ENCODE results near the gene STAMBP. TPM values are rescaled to one million over a fixed set of nuclear protein-coding genes. Genes with fewer than 3 reads are reported as not detected.

The STAMBP gene
- total RNA-seq, 1 donor from 2014 or later, result 39.1 TPM

GRCh38 chr2:73891276-73891901 is 62.6 kb downstream of the STAMBP start:
- peak overlapping the region; percentile 93 for H3K27ac Mint-ChIP-seq (ENCODE audit: unreplicated experiment)
- TF ChIP-seq, protein P1, sequence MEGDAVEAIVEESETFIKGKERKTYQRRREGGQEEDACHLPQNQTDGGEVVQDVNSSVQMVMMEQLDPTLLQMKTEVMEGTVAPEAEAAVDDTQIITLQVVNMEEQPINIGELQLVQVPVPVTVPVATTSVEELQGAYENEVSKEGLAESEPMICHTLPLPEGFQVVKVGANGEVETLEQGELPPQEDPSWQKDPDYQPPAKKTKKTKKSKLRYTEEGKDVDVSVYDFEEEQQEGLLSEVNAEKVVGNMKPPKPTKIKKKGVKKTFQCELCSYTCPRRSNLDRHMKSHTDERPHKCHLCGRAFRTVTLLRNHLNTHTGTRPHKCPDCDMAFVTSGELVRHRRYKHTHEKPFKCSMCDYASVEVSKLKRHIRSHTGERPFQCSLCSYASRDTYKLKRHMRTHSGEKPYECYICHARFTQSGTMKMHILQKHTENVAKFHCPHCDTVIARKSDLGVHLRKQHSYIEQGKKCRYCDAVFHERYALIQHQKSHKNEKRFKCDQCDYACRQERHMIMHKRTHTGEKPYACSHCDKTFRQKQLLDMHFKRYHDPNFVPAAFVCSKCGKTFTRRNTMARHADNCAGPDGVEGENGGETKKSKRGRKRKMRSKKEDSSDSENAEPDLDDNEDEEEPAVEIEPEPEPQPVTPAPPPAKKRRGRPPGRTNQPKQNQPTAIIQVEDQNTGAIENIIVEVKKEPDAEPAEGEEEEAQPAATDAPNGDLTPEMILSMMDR (IDR thresholded peaks at IDR 0.05), result no peak
- no peak for DNase-seq (ENCODE audit: extremely low spot score, unreplicated experiment)
- no peaks in the 10 kb centered on the region for H3K36me3 Mint-ChIP-seq (ENCODE audit: unreplicated experiment)
- no peaks in the 10 kb centered on the region for H3K27me3 Mint-ChIP-seq (ENCODE audit: unreplicated experiment)
- no peaks in the 10 kb centered on the region for H3K9me3 Mint-ChIP-seq (ENCODE audit: unreplicated experiment)
- H3K4me3 Mint-ChIP-seq (ENCODE audit: unreplicated experiment), result no peak overlapping the region
- H3K4me1 Mint-ChIP-seq (ENCODE audit: unreplicated experiment), result peaks cover 66% of the 10 kb centered on the region

GRCh38 chr2:73892631-73893329 is 64.0 kb downstream of the STAMBP start, which contains the start of gene ACTG2:
ACTG2 (plus strand) TSS chr2:73893008; CDS start chr2:73901312, 8,304 bp downstream.
- TF ChIP-seq, protein P1 (IDR thresholded peaks at IDR 0.05), result no peak
- peak within 1 kb of the TSS; percentile 76 for H3K4me3 Mint-ChIP-seq (ENCODE audit: unreplicated experiment)
- H3K4me1 Mint-ChIP-seq (ENCODE audit: unreplicated experiment), result peaks cover 73% of the 10 kb centered on the region
- H3K36me3 Mint-ChIP-seq (ENCODE audit: unreplicated experiment), result peaks cover 4% of the 10 kb centered on the region
- DNase-seq (ENCODE audit: extremely low spot score, unreplicated experiment), result peak; percentile 84
- H3K27ac Mint-ChIP-seq (ENCODE audit: unreplicated experiment), result peak within 1 kb of the TSS; percentile 93
- H3K9me3 Mint-ChIP-seq (ENCODE audit: unreplicated experiment), result no peaks in the 10 kb centered on the region
- H3K27me3 Mint-ChIP-seq (ENCODE audit: unreplicated experiment), result no peaks in the 10 kb centered on the region

DNA sequence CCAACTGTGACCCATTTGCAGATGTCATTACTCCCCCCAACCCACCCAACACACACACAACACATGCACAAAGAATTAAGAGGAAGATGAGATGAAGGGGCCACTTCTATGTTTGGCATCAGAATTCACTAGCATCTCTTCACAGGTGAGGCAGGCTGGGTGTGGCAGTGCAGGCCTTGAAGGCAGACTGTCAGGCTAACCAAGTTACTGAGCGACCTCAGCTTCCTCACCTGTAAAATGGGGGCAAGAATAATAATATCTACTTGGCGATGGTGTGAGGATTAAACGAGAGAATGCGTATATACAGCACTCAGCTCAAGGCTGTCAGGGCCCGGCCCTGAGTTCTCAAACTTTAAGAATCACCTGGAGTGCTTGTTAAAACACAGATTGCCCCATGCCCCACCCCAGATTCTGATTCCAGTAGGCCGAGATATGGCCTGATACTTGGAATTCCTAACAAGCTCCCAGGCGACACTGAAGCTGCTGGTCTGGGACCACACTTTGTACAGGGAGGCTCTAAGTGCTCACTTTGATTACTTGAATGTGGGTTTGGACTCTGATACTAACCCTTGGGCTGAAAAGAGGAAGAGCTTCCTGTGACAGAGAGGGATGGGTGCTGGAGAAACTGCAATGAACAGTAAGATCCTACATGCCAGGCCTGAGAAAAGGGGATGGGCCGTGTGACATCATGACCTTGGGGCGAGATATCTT is 65.2 kb downstream of the STAMBP start:
- Mint-ChIP-seq H3K36me3 (ENCODE audit: unreplicated experiment) (peaks cover 5% of the 10 kb centered on the region), H3K9me3 (ENCODE audit: unreplicated experiment) (no peaks in the 10 kb centered on the region), H3K4me3 (ENCODE audit: unreplicated experiment) (peak overlapping the region; percentile 76), H3K27me3 (ENCODE audit: unreplicated experiment) (no peaks in the 10 kb centered on the region), H3K4me1 (ENCODE audit: unreplicated experiment) (peaks cover 76% of the 10 kb centered on the region), H3K27ac (ENCODE audit: unreplicated experiment) (peak overlapping the region; percentile 93)
- peak; percentile 56 for DNase-seq (ENCODE audit: extremely low spot score, unreplicated experiment)
- TF ChIP-seq, protein P1 (IDR thresholded peaks at IDR 0.05), result no peak

DNA sequence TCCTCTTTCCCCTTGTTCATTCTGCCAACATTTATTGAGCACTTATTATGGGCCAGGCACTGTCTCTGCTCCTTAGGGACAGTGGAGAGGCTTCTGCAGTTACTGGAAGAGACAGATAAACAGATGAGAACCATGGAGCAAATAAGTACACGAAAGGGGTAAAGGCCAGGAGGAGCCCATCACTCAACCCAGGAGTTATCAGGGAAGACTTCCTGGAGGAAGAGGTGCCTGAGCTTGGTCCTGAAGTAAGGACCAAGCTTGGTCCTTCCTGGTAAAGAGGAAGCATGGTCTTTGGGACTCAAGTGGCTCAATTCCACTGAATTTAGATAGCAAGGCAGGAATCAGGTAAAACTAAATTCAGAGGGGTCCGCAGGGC is 65.7 kb downstream of the STAMBP start:
- H3K4me1 Mint-ChIP-seq (ENCODE audit: unreplicated experiment), result peaks cover 78% of the 10 kb centered on the region
- peaks cover 5% of the 10 kb centered on the region for H3K36me3 Mint-ChIP-seq (ENCODE audit: unreplicated experiment)
- H3K27ac Mint-ChIP-seq (ENCODE audit: unreplicated experiment), result peak overlapping the region; percentile 72
- no peak for DNase-seq (ENCODE audit: extremely low spot score, unreplicated experiment)
- TF ChIP-seq, protein P1 (IDR thresholded peaks at IDR 0.05), result no peak
- peak overlapping the region; percentile 76 for H3K4me3 Mint-ChIP-seq (ENCODE audit: unreplicated experiment)
- no peaks in the 10 kb centered on the region for H3K9me3 Mint-ChIP-seq (ENCODE audit: unreplicated experiment)
- no peaks in the 10 kb centered on the region for H3K27me3 Mint-ChIP-seq (ENCODE audit: unreplicated experiment)

DNA sequence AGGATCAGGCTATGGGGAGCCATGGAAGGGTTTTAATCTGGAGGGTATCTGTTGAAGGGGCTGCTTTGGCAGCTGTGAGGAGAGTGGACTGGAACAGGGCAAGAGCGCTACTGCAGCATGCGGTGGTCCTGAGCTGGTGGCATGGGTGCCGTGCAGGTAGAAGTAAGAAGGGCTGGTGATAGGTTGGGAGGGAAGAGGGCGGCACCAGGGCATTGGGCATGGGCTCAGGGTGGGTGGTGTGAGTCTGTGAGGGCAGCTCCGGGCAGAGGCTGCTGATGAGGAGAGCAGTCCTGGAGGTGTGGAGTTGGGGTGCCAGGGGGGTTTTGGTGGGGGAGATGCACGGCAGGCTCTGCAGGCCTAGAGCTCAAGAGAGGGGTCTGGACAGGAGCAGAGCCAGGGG is 66.1 kb downstream of the STAMBP start:
- peak overlapping the region; percentile 54 for H3K4me3 Mint-ChIP-seq (ENCODE audit: unreplicated experiment)
- TF ChIP-seq, protein P1 (IDR thresholded peaks at IDR 0.05), result no peak
- H3K36me3 Mint-ChIP-seq (ENCODE audit: unreplicated experiment), result peaks cover 5% of the 10 kb centered on the region
- H3K9me3 Mint-ChIP-seq (ENCODE audit: unreplicated experiment), result no peaks in the 10 kb centered on the region
- peak overlapping the region; percentile 72 for H3K27ac Mint-ChIP-seq (ENCODE audit: unreplicated experiment)
- no peaks in the 10 kb centered on the region for H3K27me3 Mint-ChIP-seq (ENCODE audit: unreplicated experiment)
- peaks cover 80% of the 10 kb centered on the region for H3K4me1 Mint-ChIP-seq (ENCODE audit: unreplicated experiment)
- peak; percentile 65 for DNase-seq (ENCODE audit: extremely low spot score, unreplicated experiment)

All from osteocyte (in vitro differentiated cells).